ENCODE data around the gene PFN1. TPM values are rescaled to one million over a fixed set of nuclear protein-coding genes. Genes with fewer than 3 reads are reported as not detected.

The PFN1 gene
- total RNA-seq, 4 donors from 2014 or later: 520 to 970 (median 715) TPM

GRCh38 chr17:4948931-4949320, 596 bp upstream of the PFN1 start:
- no peak for DNase-seq
- Histone ChIP-seq H3K27ac (peak overlapping the region; percentile 97 to 100 (median 98)), H3K27me3 (no peaks in the 10 kb centered on the region), H3K36me3 (peaks cover 0 to 35% (median 0%) of the 10 kb centered on the region in 3 donors), H3K4me3 (peak overlapping the region; percentile 91 to 97 (median 94)), H3K4me1 (peaks cover 34 to 72% (median 35%) of the 10 kb centered on the region in 3 donors), H3K9me3 (no peaks in the 10 kb centered on the region)
- intact Hi-C loops (cut with DNase I): no loop called here
- 0% methylated on average over 12 to 36 of the region's 40 CpGs for WGBS, 2 donors
- TF ChIP-seq CTCF (IDR thresholded peaks at IDR 0.05): peak in 2 of 6 experiments; percentile 3 to 10
- peak in 2 of 4 donors; percentile 63 to 65 for TF ChIP-seq POLR2A (IDR thresholded peaks at IDR 0.05)

DNA sequence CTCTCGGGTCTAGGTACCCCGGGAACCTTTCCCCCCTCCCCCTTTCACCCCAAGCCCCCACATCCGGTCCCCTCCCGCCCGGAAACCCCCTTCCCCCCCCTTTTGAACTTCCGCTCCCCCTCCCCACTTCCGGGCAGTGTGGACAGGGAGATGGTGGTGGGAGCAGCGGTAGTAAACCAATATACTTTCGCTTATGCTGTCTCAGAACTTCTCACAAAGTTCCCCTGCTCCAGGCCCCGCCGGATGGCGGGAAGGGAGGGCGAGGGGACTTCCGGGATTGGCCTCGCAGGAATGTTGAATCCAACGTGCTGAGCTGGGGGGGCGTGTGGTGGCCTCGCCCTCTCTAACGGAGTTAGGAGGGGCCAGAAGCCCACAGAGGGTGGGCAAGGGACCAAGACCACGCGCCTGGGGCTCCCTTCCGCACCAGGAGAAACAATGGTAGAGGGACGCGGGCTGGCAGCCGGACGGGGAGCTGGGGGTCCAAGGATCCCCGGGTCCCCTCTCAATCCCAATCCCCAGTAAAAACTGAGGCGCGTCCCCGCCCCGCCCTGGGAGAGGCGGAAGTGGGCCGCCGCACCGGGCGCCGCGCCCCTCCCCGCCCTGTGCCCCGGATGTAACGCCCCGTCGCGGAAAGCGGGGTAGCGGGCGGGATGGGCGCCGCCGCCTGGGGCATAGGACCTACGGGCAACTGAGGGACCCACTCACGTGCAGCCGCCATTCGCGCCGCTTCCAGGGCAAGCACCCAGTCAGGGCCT, 742 bp downstream of the PFN1 start:
- 0% methylated on average over 2 to 11 of the region's 56 CpGs for WGBS, 2 donors
- H3K27ac ChIP-seq: peak overlapping the region; percentile 97 to 100 (median 98)
- no peaks in the 10 kb centered on the region for H3K9me3 ChIP-seq
- no peaks in the 10 kb centered on the region for H3K27me3 ChIP-seq
- no peak for TF ChIP-seq CTCF (IDR thresholded peaks at IDR 0.05)
- TF ChIP-seq POLR2A (IDR thresholded peaks at IDR 0.05): no peak
- H3K36me3 ChIP-seq: peaks cover 3 to 48% (median 8%) of the 10 kb centered on the region in 3 donors
- H3K4me1 ChIP-seq: peaks cover 35 to 78% (median 38%) of the 10 kb centered on the region in 3 donors
- no peak for DNase-seq
- H3K4me3 ChIP-seq: peak overlapping the region; percentile 91 to 97 (median 94)
- intact Hi-C loops (cut with DNase I): no loop called here

DNA sequence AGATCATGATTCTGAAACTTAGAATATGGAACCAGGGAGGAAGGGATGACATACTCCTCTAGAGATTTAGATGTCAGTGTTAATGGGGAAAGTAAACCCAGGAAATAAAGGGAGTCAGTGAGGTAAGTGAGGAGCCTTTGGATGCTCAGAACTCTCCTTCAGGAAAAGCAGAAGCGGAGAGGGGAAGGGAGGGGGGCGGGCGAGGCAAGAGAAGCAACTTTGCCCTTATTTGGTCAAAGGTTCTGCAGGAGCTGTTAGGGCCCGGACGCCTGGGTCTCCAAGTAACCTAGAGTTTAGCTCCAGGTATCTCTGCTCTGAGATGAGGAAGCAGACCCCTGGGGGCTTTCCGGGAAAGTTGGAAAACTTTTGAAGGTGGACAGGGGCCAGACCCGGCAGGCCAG, 1.3 kb downstream of the PFN1 start:
- no peak for TF ChIP-seq CTCF (IDR thresholded peaks at IDR 0.05)
- no peak for TF ChIP-seq POLR2A (IDR thresholded peaks at IDR 0.05)
- Histone ChIP-seq H3K9me3 (no peaks in the 10 kb centered on the region), H3K36me3 (peaks cover 4 to 54% (median 14%) of the 10 kb centered on the region in 3 donors), H3K4me3 (peak overlapping the region; percentile 91 to 97 (median 94)), H3K27me3 (no peaks in the 10 kb centered on the region), H3K4me1 (peaks cover 35 to 84% (median 39%) of the 10 kb centered on the region in 3 donors), H3K27ac (peak overlapping the region; percentile 97 to 100 (median 98))
- no peak for DNase-seq
- 0 to 9% methylated on average over 5 to 6 of the region's 7 CpGs for WGBS, 2 donors
- intact Hi-C loops (cut with DNase I): no loop called here

- Histone ChIP-seq H3K27ac (peak overlapping the region; percentile 97 to 100 (median 98)), H3K4me3 (peak overlapping the region; percentile 91 to 97 (median 94)), H3K27me3 (no peaks in the 10 kb centered on the region), H3K36me3 (peaks cover 4 to 59% (median 14%) of the 10 kb centered on the region in 3 donors), H3K4me1 (peaks cover 39 to 89% (median 45%) of the 10 kb centered on the region in 3 donors), H3K9me3 (no peaks in the 10 kb centered on the region)
- TF ChIP-seq CTCF (IDR thresholded peaks at IDR 0.05): no peak
- TF ChIP-seq POLR2A (IDR thresholded peaks at IDR 0.05): no peak
- intact Hi-C loops (cut with DNase I): no loop called here
- WGBS, 2 donors: 9 to 13% methylated on average over 8 to 9 of the region's 16 CpGs
- DNase-seq: no peak
Measured at GRCh38 chr17:4946312-4946976, 1.9 kb downstream of the PFN1 start.

DNA sequence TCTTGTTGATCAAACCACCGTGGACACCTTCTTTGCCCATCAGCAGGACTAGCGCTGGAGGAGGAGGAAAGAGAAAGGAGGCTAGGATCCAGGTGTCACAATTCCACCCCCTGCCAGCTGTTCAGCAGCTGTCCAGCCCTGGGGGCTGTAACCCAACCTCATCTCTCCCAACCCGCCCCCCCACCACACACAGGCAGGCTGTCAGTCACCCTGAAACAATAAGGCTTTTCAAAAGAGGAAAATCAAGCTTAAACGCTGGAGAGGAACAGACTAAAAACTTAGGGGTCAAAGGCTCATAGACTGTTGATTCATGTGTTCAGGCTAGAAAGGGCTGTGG, 2.4 kb downstream of the PFN1 start:
- 13 to 16% methylated on average over 3 to 4 of the region's 4 CpGs for WGBS, 2 donors
- Histone ChIP-seq H3K27me3 (no peaks in the 10 kb centered on the region), H3K27ac (peak overlapping the region; percentile 97 to 100 (median 98)), H3K9me3 (no peaks in the 10 kb centered on the region), H3K36me3 (peaks cover 4 to 59% (median 14%) of the 10 kb centered on the region in 3 donors), H3K4me1 (peaks cover 45 to 92% (median 50%) of the 10 kb centered on the region in 3 donors), H3K4me3 (peak overlapping the region in 3 of 4 donors; percentile 91 to 97 (median 96))
- no peak for TF ChIP-seq CTCF (IDR thresholded peaks at IDR 0.05)
- no peak for TF ChIP-seq POLR2A (IDR thresholded peaks at IDR 0.05)
- intact Hi-C loops (cut with DNase I): no loop called here
- no peak for DNase-seq
